ENCODE data around the gene UFSP2.
"Not testable (repeated sequence)": the region's sequence is repeated elsewhere in the genome, so short reads cannot be mapped to it uniquely, and the experiment has no call there.

Gene UFSP2

GRCh38 chr4:185384061-185384460, 41.7 kb downstream of the UFSP2 start:
- DNase-seq (ENCODE audit: low read depth) = no peak

DNA sequence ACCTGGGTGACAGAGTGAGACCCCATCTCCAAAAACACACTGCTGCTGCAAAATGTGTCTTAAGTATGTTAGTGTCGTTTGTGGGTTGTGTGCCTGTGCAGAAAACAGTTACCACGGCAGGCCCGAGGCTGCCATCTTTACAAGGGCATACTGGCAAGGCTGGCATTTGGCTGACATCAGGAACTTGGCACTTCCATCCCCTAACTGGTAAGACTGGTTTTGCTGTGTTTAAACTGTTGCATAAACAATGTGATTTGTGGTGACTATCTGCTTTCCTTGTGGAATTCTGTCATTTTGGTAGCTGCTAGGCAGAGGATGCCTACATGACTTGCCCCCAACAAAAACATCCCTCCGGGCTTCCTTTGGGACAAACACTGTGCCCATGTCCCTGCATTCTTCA, 42.3 kb downstream of the UFSP2 start:
- DNase-seq (ENCODE audit: low read depth) = no peak

- no peak for DNase-seq (ENCODE audit: low read depth)
Measured at GRCh38 chr4:185382754-185383153, 43.0 kb downstream of the UFSP2 start.

GRCh38 chr4:185381288-185382196, 44.2 kb downstream of the UFSP2 start:
- no peak for DNase-seq (ENCODE audit: low read depth)

DNA sequence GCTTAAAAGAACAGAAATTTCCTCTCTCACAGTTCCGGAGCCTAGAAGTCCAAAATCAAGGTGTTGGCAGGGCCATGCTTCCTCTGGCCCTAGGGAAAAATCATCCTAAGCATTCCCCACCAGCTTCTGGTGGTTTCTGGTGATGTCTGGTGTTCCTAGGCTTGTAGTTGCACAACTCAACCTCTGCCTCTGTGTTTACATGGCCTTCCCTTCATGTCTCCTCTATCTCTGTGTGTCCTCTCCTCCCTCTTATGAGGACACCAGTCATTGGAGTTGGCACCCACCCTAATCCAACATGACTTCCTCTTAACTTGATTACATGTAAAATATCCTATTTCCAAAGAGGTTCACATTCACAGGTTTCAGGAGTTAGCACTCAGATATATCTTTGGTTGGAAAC, 45.4 kb downstream of the UFSP2 start:
- DNase-seq (ENCODE audit: low read depth) = no peak

DNA sequence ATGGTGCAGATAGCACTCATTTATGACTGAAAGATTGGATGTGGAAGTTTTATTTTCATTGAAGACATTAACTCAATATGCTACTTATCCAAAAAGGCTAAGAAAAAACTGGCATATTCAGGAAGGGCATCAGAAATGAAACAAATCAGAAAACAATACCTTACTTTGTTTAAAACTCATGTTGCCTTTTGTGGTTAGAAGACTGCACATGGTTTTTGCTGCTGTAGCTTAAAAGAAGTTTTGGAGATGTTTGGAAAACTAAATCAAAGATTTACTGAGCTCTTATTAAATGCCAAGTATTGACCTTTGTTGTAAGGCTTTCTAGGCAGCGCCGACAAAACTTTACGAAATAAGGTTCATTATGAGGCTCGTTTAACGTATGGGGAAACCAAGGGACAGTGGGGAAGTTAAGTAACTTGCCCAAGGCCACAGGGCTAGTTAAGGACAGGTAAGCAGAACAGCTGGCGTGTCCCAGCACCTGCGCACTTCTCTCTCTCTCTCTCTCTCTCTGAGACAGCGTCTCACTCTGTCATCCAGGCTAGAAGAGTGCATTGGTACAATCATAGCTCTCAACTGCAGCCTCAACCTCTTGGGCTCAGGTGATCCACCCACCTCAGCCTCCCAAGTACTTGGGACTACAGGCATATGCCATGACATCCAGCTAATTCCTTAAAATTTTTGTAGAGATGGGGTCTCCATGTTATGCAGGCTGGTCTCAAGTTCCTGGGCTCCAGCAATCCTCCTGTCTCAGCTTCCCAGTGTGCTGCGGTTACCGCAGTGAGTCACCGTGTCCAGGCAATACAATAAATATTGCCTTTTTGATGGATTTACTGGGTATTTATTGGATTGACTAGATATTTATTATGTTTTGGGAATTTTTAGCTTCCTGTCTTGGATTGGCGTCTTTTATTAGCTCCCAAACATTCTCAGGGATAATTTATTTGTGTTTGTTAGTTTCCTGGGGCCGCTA, 46.2 kb downstream of the UFSP2 start:
- no peak for DNase-seq (ENCODE audit: low read depth)

GRCh38 chr4:185378264-185378663, 47.5 kb downstream of the UFSP2 start:
- no peak for DNase-seq (ENCODE audit: low read depth)

DNA sequence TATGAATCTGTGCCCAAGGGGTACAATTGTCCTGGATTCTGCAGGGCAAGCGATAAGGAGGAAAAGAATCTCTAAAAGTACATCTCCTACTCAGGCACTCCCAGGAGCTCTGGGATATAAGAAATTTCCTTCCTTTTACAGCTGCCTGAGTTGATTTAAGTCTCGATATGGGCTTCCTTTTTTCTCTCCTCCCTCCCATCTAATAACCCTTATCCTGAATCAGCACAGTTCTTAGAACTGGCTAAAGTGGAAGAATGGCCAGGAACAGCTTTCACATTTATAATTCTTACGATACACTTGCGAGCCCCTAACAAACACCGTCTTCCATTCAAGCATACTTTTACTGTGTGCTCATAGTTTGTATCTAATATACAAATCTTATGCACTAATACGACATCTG, 51.2 kb downstream of the UFSP2 start:
- DNase-seq (ENCODE audit: low read depth) = no peak

DNA sequence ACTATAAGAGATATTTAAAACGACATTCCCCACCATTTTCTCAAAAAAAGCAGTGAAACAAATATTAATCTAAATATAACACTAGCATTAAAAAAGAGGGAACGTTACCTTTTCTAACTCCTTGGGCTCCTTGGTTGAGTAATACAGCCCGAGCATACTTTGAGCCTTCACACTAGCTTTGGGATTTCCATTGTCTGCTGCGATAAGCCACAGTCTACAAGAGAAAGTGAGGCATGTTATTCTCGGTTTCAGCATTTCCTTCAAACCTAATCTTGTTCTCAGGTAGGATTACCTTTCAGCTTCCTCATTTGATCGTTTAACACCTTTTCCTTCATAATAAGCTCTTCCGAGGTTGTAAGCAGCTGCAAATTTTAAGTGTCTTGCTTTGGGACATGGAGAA, 51.7 kb downstream of the UFSP2 start:
- no peak for DNase-seq (ENCODE audit: low read depth)

GRCh38 chr4:185371702-185372101, 54.1 kb downstream of the UFSP2 start:
- DNase-seq (ENCODE audit: low read depth) = no peak

DNA sequence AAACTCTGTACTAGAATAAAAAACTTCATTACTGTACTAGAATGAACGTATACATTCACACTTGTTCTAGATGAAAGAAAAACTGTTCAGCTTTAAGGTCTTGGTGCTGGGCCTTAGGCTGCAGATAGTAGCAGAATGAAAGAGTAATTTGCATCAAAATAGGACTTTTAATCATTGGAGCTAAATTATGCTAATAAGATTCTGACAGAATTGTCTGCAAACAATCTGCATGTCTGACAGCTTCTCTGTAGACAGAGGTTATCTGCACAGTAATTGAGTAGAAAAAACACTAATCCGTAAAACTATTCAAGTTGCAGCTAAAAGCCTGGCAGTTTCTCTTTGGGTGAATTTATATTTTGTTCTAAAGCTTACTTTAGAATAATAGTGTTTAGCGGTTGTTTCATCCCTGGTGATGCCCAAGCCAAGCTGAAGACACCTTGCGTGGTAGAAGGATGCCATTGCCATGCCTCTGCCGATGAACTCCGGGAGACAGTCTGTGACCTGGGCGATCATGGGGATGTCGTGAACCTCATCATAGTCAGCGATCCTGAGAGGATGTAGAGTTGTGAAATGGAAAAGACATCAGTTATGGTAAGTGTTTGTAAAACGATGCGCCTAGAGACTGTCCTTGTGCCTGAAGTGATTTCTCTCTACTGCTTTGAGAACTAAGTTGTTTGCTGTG, 55.4 kb downstream of the UFSP2 start:
- DNase-seq (ENCODE audit: low read depth) = no peak

DNA sequence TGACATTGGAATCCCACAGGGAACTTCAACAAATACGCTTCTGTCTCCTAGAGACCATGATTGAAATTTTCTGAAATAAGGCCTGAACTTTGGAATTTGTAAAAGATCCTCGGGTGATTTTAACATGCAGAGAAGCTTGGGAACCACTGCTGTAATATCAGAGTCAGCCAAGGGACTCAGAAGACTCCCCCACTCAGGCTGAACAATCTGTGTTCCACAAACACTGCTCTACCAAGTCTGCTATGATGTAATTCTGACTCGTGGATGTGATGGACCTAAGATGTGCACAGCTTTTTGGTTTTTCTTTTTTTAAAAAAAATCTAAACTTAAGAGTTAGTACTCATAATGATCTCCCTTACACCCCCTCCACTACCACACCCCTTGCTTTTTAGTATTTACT, 56.0 kb downstream of the UFSP2 start:
- DNase-seq (ENCODE audit: low read depth) = no peak

GRCh38 chr4:185364886-185365285, 60.9 kb downstream of the UFSP2 start:
- DNase-seq (ENCODE audit: low read depth) = no peak

DNA sequence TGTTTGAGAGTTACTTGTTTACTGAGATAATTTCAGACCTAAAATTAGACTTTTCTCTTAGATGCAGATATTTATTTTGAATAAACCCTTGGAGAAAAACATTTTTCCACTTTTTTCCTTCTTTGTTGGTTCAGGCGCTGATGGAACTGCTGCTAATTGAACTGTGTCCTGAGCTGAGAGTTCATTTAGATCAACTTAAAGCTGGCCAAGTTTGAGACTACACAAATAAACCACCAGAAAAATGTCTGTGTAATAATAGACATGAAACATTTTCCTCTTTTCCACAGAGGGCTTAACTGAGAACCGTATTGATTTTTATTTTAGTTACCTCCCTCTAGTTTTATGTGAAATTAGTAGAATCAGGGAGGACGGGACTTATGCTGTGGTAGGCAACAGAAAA, 62.5 kb downstream of the UFSP2 start:
- DNase-seq (ENCODE audit: low read depth) = no peak

DNA sequence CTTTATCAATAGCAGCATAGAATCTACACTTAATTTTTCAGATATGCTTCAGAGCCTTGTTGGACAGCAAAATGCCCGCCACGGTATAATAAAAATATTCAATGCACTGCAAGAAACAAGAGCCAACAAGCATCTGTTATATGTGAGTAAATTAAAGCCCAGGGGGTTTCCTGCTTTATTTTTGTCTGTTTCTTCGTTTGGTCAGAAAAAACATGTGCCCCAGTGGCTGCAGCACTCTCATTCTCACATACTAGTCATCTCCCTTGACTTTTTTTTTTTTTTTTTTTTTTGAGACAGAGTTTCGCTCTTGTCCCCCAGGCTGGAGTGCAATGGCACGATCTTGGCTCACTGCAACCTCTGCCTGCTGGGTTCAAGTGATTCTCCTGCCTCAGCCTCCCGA, 63.2 kb downstream of the UFSP2 start:
- not testable (repeated sequence) for DNase-seq (ENCODE audit: low read depth)

- DNase-seq (ENCODE audit: low read depth) = no peak
Measured at GRCh38 chr4:185361872-185362271, 63.9 kb downstream of the UFSP2 start.

- no peak for DNase-seq (ENCODE audit: low read depth)
Measured at GRCh38 chr4:185359767-185360446, 65.9 kb downstream of the UFSP2 start.

DNA sequence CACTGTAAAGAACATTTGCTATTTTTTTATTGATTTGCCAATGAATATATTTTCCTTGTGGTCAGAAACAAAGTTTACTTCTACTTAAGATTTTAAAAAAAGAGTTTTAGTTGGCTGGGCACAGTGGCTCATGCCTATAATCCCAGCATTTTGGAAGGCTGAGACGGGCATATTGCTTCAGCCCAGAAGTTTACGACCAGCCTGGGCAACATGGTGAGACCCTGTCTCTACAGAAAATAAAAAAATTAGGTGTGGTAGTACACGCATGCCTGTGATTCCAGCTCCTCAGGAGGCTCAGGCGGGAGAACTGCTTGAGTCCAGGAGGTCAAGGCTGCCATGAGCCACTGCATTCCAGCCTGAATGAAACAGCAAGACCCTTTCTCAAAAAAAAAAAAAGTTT, 66.8 kb downstream of the UFSP2 start:
- no peak for DNase-seq (ENCODE audit: low read depth)

DNA sequence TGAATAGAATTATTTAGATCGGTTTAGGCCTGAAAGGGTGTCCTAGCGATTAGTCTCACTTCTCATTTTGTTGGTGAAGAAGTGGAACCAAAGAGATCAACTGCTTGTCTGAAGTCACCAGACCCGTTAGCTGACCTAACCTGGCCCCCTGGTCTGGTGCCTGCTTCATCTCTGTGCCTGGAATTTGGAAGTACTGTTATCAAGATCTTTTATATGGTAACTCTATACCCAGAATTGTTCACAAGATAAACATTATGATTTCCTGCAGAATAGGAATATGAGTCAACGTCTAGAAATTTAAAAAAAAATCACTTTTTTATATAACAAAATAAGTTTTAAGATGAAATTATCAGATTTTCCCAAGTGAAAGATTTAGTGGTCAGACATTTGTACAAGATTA, 67.2 kb downstream of the UFSP2 start:
- no peak for DNase-seq (ENCODE audit: low read depth)

GRCh38 chr4:185357733-185358440, 67.9 kb downstream of the UFSP2 start:
- DNase-seq (ENCODE audit: low read depth) = no peak

GRCh38 chr4:185357211-185357610, 68.6 kb downstream of the UFSP2 start:
- no peak for DNase-seq (ENCODE audit: low read depth)
